HEK293 (cell line): ENCODE data around the gene R3HDM2.

ENCODE experiments used
- FEZF1 ChIP-seq: fragments of 450-650 bp; formaldehyde crosslinking; IDR thresholded peaks from 2 replicates; pipeline ENCODE4 v1.5.1; 2016; ENCODE audit warnings: missing biosample characterization, missing genetic modification characterization
- GFI1B ChIP-seq: fragments of 450-650 bp; formaldehyde crosslinking; IDR thresholded peaks from 2 replicates; pipeline ENCODE4 v1.5.1; 2016; ENCODE audit warnings: missing biosample characterization, missing genetic modification characterization
- HOXD13 ChIP-seq: sonication (generic); formaldehyde crosslinking; IDR thresholded peaks from 2 replicates; pipeline ENCODE4 v1.8.0; 2022; ENCODE audit warnings: missing genetic modification reagents, borderline replicate concordance
- IKZF3 ChIP-seq: fragments of 450-650 bp; IDR thresholded peaks from 2 replicates; pipeline ENCODE4 v1.5.0; 2018; ENCODE audit warnings: missing biosample characterization, mild to moderate bottlenecking, missing genetic modification characterization, moderate library complexity
- KLF1 ChIP-seq: fragments of 450-650 bp; formaldehyde crosslinking; IDR thresholded peaks from 2 replicates; pipeline ENCODE4 v1.5.1; 2016; ENCODE audit warnings: missing biosample characterization, missing genetic modification characterization
- KLF10 ChIP-seq: fragments of 450-650 bp; IDR thresholded peaks from 2 replicates; pipeline ENCODE4 v1.5.1; 2018; ENCODE audit warnings: missing biosample characterization, mild to moderate bottlenecking, missing genetic modification characterization
- KLF16 ChIP-seq: fragments of 450-650 bp; formaldehyde crosslinking; IDR thresholded peaks from 2 replicates; pipeline ENCODE4 v1.5.1; 2017; ENCODE audit warnings: missing biosample characterization, missing genetic modification characterization
- KLF8 ChIP-seq: fragments of 450-650 bp; formaldehyde crosslinking; IDR thresholded peaks from 2 replicates; pipeline ENCODE4 v1.5.1; 2016; ENCODE audit warnings: missing biosample characterization, missing genetic modification characterization
- OVOL3 ChIP-seq: fragments of 450-650 bp; formaldehyde crosslinking; IDR thresholded peaks from 2 replicates; pipeline ENCODE4 v1.5.1; 2016; ENCODE audit warnings: missing biosample characterization, missing genetic modification characterization
- RBAK ChIP-seq: fragments of 450-650 bp; formaldehyde crosslinking; IDR thresholded peaks from 2 replicates; pipeline ENCODE4 v1.5.1; 2016; ENCODE audit warnings: missing biosample characterization, missing genetic modification characterization
- TCF7L2 ChIP-seq: IDR thresholded peaks from 2 replicates; pipeline ENCODE4 v1.6.1; 2011; ENCODE audit warnings: low read depth, mild to moderate bottlenecking, inconsistent platforms, low read length, moderate library complexity, borderline replicate concordance
- YY2 ChIP-seq: fragments of 450-650 bp; formaldehyde crosslinking; IDR thresholded peaks from 2 replicates; pipeline ENCODE4 v1.5.1; 2016; ENCODE audit warnings: missing biosample characterization, missing genetic modification characterization
- ZBTB20 ChIP-seq: fragments of 450-650 bp; formaldehyde crosslinking; IDR thresholded peaks from 2 replicates; pipeline ENCODE4 v1.5.1; 2016; ENCODE audit warnings: missing biosample characterization, missing genetic modification characterization
- ZBTB21 ChIP-seq: fragments of 450-650 bp; formaldehyde crosslinking; IDR thresholded peaks from 2 replicates; pipeline ENCODE4 v1.5.1; 2017; ENCODE audit warnings: missing biosample characterization, missing genetic modification characterization
- ZBTB49 ChIP-seq: fragments of 450-650 bp; formaldehyde crosslinking; IDR thresholded peaks from 2 replicates; pipeline ENCODE4 v1.5.1; 2016; ENCODE audit warnings: missing biosample characterization, missing genetic modification characterization, low read depth
- ZNF155 ChIP-seq: fragments of 450-650 bp; formaldehyde crosslinking; IDR thresholded peaks from 2 replicates; pipeline ENCODE4 v1.5.1; 2016; ENCODE audit warnings: missing biosample characterization, missing genetic modification characterization
- ZNF18 ChIP-seq: fragments of 450-650 bp; formaldehyde crosslinking; IDR thresholded peaks from 2 replicates; pipeline ENCODE4 v1.5.1; 2016; ENCODE audit warnings: missing biosample characterization, missing genetic modification characterization
- ZNF184 ChIP-seq: fragments of 450-650 bp; IDR thresholded peaks from 2 replicates; pipeline ENCODE4 v1.5.1; 2018; ENCODE audit warnings: missing biosample characterization, mild to moderate bottlenecking, missing genetic modification characterization
- ZNF37A ChIP-seq: fragments of 450-650 bp; IDR thresholded peaks from 2 replicates; pipeline ENCODE4 v1.5.1; 2018; ENCODE audit warnings: missing biosample characterization, missing genetic modification characterization
- ZNF423 ChIP-seq: fragments of 450-650 bp; formaldehyde crosslinking; IDR thresholded peaks from 2 replicates; pipeline ENCODE4 v1.5.1; 2016; ENCODE audit warnings: missing biosample characterization, missing genetic modification characterization
- ZNF473 ChIP-seq: fragments of 450-650 bp; formaldehyde crosslinking; IDR thresholded peaks from 2 replicates; pipeline ENCODE4 v1.5.1; 2017; ENCODE audit warnings: missing biosample characterization, missing genetic modification characterization
- ZNF514 ChIP-seq: fragments of 450-650 bp; formaldehyde crosslinking; IDR thresholded peaks from 2 replicates; pipeline ENCODE4 v1.5.1; 2016; ENCODE audit warnings: missing biosample characterization, missing genetic modification characterization
- ZNF596 ChIP-seq: fragments of 450-650 bp; IDR thresholded peaks from 2 replicates; pipeline ENCODE4 v1.5.0; 2018; ENCODE audit warnings: missing biosample characterization, mild to moderate bottlenecking, missing genetic modification characterization, moderate library complexity
- ZNF610 ChIP-seq: fragments of 450-650 bp; formaldehyde crosslinking; IDR thresholded peaks from 2 replicates; pipeline ENCODE4 v1.5.1; 2016; ENCODE audit warnings: missing biosample characterization, missing genetic modification characterization, borderline replicate concordance
- ZNF626 ChIP-seq: fragments of 450-650 bp; sonication (Bioruptor Pico); formaldehyde crosslinking; IDR thresholded peaks from 2 replicates; pipeline ENCODE4 v1.5.1; 2018; ENCODE audit warnings: missing biosample characterization, missing genetic modification characterization, inconsistent platforms
- ZNF664 ChIP-seq: fragments of 450-650 bp; formaldehyde crosslinking; IDR thresholded peaks from 2 replicates; pipeline ENCODE4 v1.5.1; 2016; ENCODE audit warnings: missing biosample characterization, missing genetic modification characterization
- ZNF692 ChIP-seq: fragments of 450-650 bp; formaldehyde crosslinking; IDR thresholded peaks from 2 replicates; pipeline ENCODE4 v1.5.1; 2016; ENCODE audit warnings: missing biosample characterization, missing genetic modification characterization
- ZNF707 ChIP-seq: fragments of 450-650 bp; formaldehyde crosslinking; IDR thresholded peaks from 2 replicates; pipeline ENCODE4 v1.5.1; 2016; ENCODE audit warnings: missing biosample characterization, missing genetic modification characterization
- ZNF76 ChIP-seq: fragments of 450-650 bp; formaldehyde crosslinking; IDR thresholded peaks from 2 replicates; pipeline ENCODE4; 2016; ENCODE audit warnings: low read depth, missing biosample characterization, missing genetic modification characterization, borderline replicate concordance
- ZNF776 ChIP-seq: fragments of 450-650 bp; formaldehyde crosslinking; IDR thresholded peaks from 2 replicates; pipeline ENCODE4 v1.5.0; 2017; ENCODE audit warnings: missing biosample characterization, missing genetic modification characterization, borderline replicate concordance
- ZSCAN23 ChIP-seq: fragments of 450-650 bp; formaldehyde crosslinking; IDR thresholded peaks from 2 replicates; pipeline ENCODE4 v1.5.1; 2016; ENCODE audit warnings: missing biosample characterization, missing genetic modification characterization
- TF ChIP-seq, protein P1 (sequence below): fragments of 450-650 bp; formaldehyde crosslinking; IDR thresholded peaks from 2 replicates; pipeline ENCODE4 v1.5.1; 2016; ENCODE audit warnings: missing biosample characterization, missing genetic modification characterization
- TF ChIP-seq, protein P2 (sequence below): fragments of 450-650 bp; formaldehyde crosslinking; IDR thresholded peaks from 2 replicates; pipeline ENCODE4 v1.5.1; 2016; ENCODE audit warnings: missing biosample characterization, missing genetic modification characterization

Gene R3HDM2

GRCh38 chr12:57462251-57462911 lies 31.5 kb upstream of the R3HDM2 start (continued):
- TF ChIP-seq, protein P1, sequence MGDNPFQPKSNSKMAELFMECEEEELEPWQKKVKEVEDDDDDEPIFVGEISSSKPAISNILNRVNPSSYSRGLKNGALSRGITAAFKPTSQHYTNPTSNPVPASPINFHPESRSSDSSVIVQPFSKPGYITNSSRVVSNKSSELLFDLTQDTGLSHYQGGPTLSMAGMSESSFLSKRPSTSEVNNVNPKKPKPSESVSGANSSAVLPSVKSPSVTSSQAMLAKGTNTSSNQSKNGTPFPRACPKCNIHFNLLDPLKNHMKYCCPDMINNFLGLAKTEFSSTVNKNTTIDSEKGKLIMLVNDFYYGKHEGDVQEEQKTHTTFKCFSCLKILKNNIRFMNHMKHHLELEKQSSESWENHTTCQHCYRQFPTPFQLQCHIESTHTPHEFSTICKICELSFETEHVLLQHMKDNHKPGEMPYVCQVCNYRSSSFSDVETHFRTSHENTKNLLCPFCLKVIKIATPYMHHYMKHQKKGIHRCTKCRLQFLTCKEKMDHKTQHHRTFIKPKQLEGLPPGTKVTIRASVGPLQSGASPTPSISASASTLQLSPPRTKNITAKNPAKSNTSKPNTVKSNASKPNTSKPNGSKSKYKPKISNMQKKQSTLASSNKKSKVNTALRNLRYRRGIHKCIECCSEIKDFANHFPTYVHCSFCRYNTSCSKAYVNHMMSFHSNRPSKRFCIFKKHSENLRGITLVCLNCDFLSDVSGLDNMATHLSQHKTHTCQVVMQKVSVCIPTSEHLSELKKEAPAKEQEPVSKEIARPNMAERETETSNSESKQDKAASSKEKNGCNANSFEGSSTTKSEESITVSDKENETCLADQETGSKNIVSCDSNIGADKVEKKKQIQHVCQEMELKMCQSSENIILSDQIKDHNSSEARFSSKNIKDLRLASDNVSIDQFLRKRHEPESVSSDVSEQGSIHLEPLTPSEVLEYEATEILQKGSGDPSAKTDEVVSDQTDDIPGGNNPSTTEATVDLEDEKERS: no peak
- no peak; the same call in 1 of the 2 replicates for TF ChIP-seq ZNF76 (tag by site-specific recombination)
- TF ChIP-seq KLF16 (tag by site-specific recombination): peak; percentile 65
- no peak for TF ChIP-seq OVOL3 (tag by site-specific recombination)
- TF ChIP-seq ZNF610 (tag by site-specific recombination): peak; percentile 61; the same call in 1 of the 2 replicates
- TF ChIP-seq ZNF155 (tag by site-specific recombination): no peak
- TF ChIP-seq ZBTB49 (tag by site-specific recombination): no peak
- no peak for TF ChIP-seq ZNF18 (tag by site-specific recombination)
- no peak for TF ChIP-seq KLF1 (tag by site-specific recombination)
- TF ChIP-seq ZNF692: peak; percentile 99
- peak; percentile 64 for TF ChIP-seq ZBTB20 (tag by site-specific recombination)
- no peak for TF ChIP-seq HOXD13 (CRISPR knock-in tag)
- no peak for TF ChIP-seq ZNF37A
- TF ChIP-seq TCF7L2: no peak
- TF ChIP-seq ZSCAN23 (tag by site-specific recombination): no peak
- TF ChIP-seq, protein P2, sequence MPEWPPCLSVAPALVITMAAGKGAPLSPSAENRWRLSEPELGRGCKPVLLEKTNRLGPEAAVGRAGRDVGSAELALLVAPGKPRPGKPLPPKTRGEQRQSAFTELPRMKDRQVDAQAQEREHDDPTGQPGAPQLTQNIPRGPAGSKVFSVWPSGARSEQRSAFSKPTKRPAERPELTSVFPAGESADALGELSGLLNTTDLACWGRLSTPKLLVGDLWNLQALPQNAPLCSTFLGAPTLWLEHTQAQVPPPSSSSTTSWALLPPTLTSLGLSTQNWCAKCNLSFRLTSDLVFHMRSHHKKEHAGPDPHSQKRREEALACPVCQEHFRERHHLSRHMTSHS: no peak
- TF ChIP-seq ZNF664 (tag by site-specific recombination): no peak
- TF ChIP-seq ZBTB21 (tag by site-specific recombination): no peak
- TF ChIP-seq GFI1B: 0 out of 2 replicates have a peak, but pooled peaks have one; percentile 10
- no peak for TF ChIP-seq ZNF596 (tag by site-specific recombination)
- TF ChIP-seq FEZF1 (tag by site-specific recombination): no peak
- TF ChIP-seq ZNF184 (tag by site-specific recombination): no peak; the same call in 1 of the 2 replicates
- TF ChIP-seq ZNF776 (tag by site-specific recombination): no peak
- TF ChIP-seq ZNF473 (tag by site-specific recombination): no peak
- no peak for TF ChIP-seq YY2
- no peak for TF ChIP-seq RBAK
- peak; percentile 86 for TF ChIP-seq ZNF423 (tag by site-specific recombination)
- no peak for TF ChIP-seq ZNF626 (tag by site-specific recombination)
- no peak for TF ChIP-seq ZNF514 (tag by site-specific recombination)
- peak; percentile 64; the same call in 1 of the 2 replicates for TF ChIP-seq KLF10 (tag by site-specific recombination)
- TF ChIP-seq ZNF707 (tag by site-specific recombination): no peak
- peak; percentile 98 for TF ChIP-seq IKZF3 (tag by site-specific recombination)
- TF ChIP-seq KLF8: peak; percentile 91
